HG02759 (cell line): ENCODE results near the gene UNC13B.

Source experiments
- ATAC-seq: cut with Tn5 transposase; IDR thresholded peaks from one replicate; pipeline ENCODE4 v1.9.1; 2021; ENCODE audit warnings: mild to moderate bottlenecking, moderate library complexity; ENCODE audit not compliant: unreplicated experiment

The UNC13B gene

GRCh38 chr9:35272989-35273388 lies 111.2 kb downstream of the UNC13B start:
- ATAC-seq = no peak

- no peak for ATAC-seq
Observed at GRCh38 chr9:35273591-35273990, 111.8 kb downstream of the UNC13B start.

- ATAC-seq = no peak
Observed at GRCh38 chr9:35274993-35275392, 113.2 kb downstream of the UNC13B start.

GRCh38 chr9:35277171-35277520 lies 115.3 kb downstream of the UNC13B start:
- no peak for ATAC-seq

- no peak for ATAC-seq
Observed at GRCh38 chr9:35277628-35278359, 116.0 kb downstream of the UNC13B start.

GRCh38 chr9:35279946-35280345 lies 118.1 kb downstream of the UNC13B start:
- no peak for ATAC-seq

- ATAC-seq = no peak
Observed at GRCh38 chr9:35280399-35280798, 118.6 kb downstream of the UNC13B start.

- no peak for ATAC-seq
Observed at GRCh38 chr9:35285731-35286130, 123.9 kb downstream of the UNC13B start.

- no peak for ATAC-seq
Observed at GRCh38 chr9:35286381-35286780, 124.6 kb downstream of the UNC13B start.

- ATAC-seq = no peak
Observed at GRCh38 chr9:35287987-35288632, 126.3 kb downstream of the UNC13B start.

GRCh38 chr9:35288778-35289177 lies 127.0 kb downstream of the UNC13B start:
- no peak for ATAC-seq

GRCh38 chr9:35293376-35293964 lies 131.7 kb downstream of the UNC13B start:
- ATAC-seq = no peak

- ATAC-seq = no peak
Observed at GRCh38 chr9:35294066-35294465, 132.3 kb downstream of the UNC13B start.

GRCh38 chr9:35294556-35294955 lies 132.7 kb downstream of the UNC13B start:
- no peak for ATAC-seq

GRCh38 chr9:35295369-35296036 lies 133.7 kb downstream of the UNC13B start:
- ATAC-seq = no peak

- ATAC-seq = no peak
Observed at GRCh38 chr9:35303567-35303966, 141.8 kb downstream of the UNC13B start.

- ATAC-seq = no peak
Observed at GRCh38 chr9:35306283-35306682, 144.5 kb downstream of the UNC13B start.

- no peak for ATAC-seq
Observed at GRCh38 chr9:35308316-35308715, 146.5 kb downstream of the UNC13B start.

- ATAC-seq = no peak
Observed at GRCh38 chr9:35311891-35312639, 150.3 kb downstream of the UNC13B start.

GRCh38 chr9:35313460-35313859 lies 151.7 kb downstream of the UNC13B start:
- ATAC-seq = no peak

- ATAC-seq = no peak
Observed at GRCh38 chr9:35313916-35314315, 152.1 kb downstream of the UNC13B start.
